ENCODE data around the gene NEK7.

NEK7 gene

DNA sequence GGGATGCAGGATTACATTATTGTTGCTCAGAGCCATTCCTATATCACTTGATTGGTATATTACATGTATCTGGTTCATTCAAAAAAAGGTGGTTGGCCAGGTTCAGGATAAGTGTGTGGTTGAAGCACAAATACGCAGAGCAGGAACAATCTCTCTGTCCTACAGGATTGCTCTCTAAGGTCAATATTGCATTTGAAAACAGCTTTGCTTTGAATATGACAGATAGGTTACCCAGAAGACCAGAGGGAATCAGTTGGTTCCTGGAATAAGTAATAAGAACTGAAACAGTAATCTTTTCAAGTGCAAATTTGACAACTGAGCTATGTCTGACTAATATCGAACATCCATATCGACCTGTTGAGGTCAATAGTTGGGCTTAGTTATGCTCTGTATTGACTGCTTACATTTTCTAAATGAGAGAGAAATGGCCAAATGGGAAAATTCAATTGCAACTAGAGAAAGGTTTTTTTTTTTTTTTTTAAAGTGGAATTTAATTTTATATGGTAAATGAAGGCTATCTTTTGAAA lies 206.9 kb downstream of the NEK7 start:
- no peak for DNase-seq

DNA sequence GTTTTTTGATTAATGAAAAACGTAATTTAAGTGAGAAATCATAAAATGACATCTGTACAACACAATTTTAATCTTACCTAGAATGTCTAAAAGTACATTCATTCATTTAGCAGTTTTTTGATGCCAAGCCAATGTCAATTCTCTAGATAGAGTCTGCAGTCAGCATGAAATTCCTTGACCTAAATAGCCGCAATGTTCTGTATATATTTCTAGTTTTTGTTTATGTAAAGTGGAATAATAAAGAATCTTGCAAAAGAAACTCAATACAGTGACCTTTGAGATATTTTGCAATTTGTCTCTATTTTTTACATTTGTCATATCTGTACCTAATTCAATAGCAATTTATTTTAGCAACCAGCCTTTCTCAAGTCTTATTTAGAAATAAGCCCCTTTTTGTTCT lies 207.7 kb downstream of the NEK7 start:
- DNase-seq, result no peak

DNA sequence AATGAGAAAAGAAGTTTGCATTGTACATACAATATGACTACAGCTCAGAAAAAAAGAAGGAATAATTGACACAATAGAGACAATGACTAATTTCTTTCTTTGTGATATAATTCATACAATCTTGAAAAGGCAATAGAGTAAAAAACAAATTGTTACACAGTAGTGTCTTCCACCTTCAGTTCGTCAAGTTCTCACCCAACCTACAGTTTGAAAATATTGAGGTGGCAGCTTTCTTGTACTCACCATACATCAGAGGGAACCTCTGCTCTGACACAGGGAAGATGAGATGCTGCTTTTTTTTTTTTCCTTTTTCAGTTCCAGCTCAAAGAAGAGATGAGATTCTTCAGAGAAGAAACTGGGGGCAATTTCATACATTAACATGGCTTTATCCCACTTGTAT lies 210.5 kb downstream of the NEK7 start:
- no peak for DNase-seq

DNA sequence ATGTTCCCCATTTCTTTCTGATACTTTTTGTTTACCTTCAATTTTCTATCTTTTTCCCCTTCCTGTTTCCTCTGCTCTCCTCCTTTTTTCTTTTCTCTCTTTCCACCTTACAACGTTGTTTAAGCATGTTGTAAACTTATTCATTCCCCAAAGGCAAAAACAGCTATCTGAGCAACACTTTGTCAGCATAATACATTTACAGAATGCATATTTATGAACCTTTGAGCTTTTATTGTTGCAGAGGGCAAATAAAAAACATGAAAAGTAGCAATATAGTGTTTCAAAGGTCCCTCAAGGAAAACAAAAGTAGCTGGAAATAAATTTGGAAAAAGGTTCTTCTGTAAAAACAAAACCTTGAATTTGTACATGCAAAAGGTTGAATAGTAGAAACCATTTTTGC lies 214.2 kb downstream of the NEK7 start:
- DNase-seq, result no peak
